Activated CD8-positive, alpha-beta T cell treated with anti-CD3 and anti-CD28 coated beads for 36 hours (primary cell): ENCODE data around the gene GRM8. TPM values are rescaled to one million over a fixed set of nuclear protein-coding genes. Genes with fewer than 3 reads are reported as not detected.

Source experiments
- ATAC-seq: fragments of 200-7000 bp; cut with Tn5 transposase; one replicate; pipeline ENCODE4 v1.10.0; 2021; ENCODE audit warnings: mild to moderate bottlenecking, moderate library complexity
- CTCF ChIA-PET: fragments of 350-600 bp; sonication (Branson Sonifier 250); formaldehyde crosslinking; loops from one replicate; lab custom pipeline; 2021; ENCODE audit warnings: antibody characterized with exemption; lab: Charles Lee
- POLR2A ChIA-PET: fragments of 350-600 bp; sonication (Branson Sonifier 250); formaldehyde crosslinking; loops from one replicate; lab custom pipeline; 2021; ENCODE audit warnings: antibody characterized with exemption; lab: Charles Lee
- DNase-seq: peaks from one replicate; pipeline ENCODE4 v3.0.0-alpha.2; 2020
- H3K27ac Mint-ChIP-seq: one replicate; pipeline ENCODE4 v1.8.0; 2021; ENCODE audit warnings: mild to moderate bottlenecking, mixed read lengths
- H3K27me3 Mint-ChIP-seq: one replicate; pipeline ENCODE4 v1.8.0; 2021; ENCODE audit warnings: mixed read lengths
- H3K36me3 Mint-ChIP-seq: one replicate; pipeline ENCODE4 v1.8.0; 2021; ENCODE audit warnings: low read depth, mixed read lengths
- H3K4me1 Mint-ChIP-seq: one replicate; pipeline ENCODE4 v1.8.0; 2021; ENCODE audit warnings: low read depth, mixed read lengths
- H3K4me3 Mint-ChIP-seq: one replicate; pipeline ENCODE4 v1.8.0; 2021; ENCODE audit warnings: mild to moderate bottlenecking, moderate library complexity, mixed read lengths
- H3K9me3 Mint-ChIP-seq: one replicate; pipeline ENCODE4 v1.8.0; 2021; ENCODE audit warnings: mixed read lengths
- intact Hi-C: fragments of 100-400 bp; cut with micrococcal nuclease; formaldehyde crosslinking; loops from one replicate; pipeline ENCODE4 v1.10.0; 2022
- total RNA-seq, 2 experiments: library from RNA; stranded (reverse); gene quantifications; one replicate each; pipeline ENCODE4 v1.2.3, GENCODE V29; 2021
- TF ChIP-seq, protein P1 (sequence below): fragments of 200-600 bp; IDR thresholded peaks from one replicate; pipeline ENCODE4 v1.8.0; 2022; ENCODE audit warnings: antibody characterized with exemption, mild to moderate bottlenecking

Gene GRM8
- total RNA-seq, 2 experiments from 2014 or later: not detected

- Mint-ChIP-seq H3K27me3 (no peaks in the 10 kb centered on the region), H3K27ac (no peak overlapping the region), H3K9me3 (no peaks in the 10 kb centered on the region), H3K4me1 (no peaks in the 10 kb centered on the region), H3K36me3 (no peaks in the 10 kb centered on the region), H3K4me3 (no peak overlapping the region)
- TF ChIP-seq, protein P1, sequence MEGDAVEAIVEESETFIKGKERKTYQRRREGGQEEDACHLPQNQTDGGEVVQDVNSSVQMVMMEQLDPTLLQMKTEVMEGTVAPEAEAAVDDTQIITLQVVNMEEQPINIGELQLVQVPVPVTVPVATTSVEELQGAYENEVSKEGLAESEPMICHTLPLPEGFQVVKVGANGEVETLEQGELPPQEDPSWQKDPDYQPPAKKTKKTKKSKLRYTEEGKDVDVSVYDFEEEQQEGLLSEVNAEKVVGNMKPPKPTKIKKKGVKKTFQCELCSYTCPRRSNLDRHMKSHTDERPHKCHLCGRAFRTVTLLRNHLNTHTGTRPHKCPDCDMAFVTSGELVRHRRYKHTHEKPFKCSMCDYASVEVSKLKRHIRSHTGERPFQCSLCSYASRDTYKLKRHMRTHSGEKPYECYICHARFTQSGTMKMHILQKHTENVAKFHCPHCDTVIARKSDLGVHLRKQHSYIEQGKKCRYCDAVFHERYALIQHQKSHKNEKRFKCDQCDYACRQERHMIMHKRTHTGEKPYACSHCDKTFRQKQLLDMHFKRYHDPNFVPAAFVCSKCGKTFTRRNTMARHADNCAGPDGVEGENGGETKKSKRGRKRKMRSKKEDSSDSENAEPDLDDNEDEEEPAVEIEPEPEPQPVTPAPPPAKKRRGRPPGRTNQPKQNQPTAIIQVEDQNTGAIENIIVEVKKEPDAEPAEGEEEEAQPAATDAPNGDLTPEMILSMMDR: no peak
- POLR2A ChIA-PET: no interaction called here
- ATAC-seq: no peak
- CTCF ChIA-PET: no interaction called here
- no peak for DNase-seq
- intact Hi-C loops: no loop called here
Measured at GRCh38 chr7:126657137-126657536, 595.6 kb downstream of the GRM8 start.

- no peak overlapping the region for H3K27ac Mint-ChIP-seq
Measured at GRCh38 chr7:126656165-126656564, 596.6 kb downstream of the GRM8 start.

GRCh38 chr7:126637538-126637937 lies 615.2 kb downstream of the GRM8 start:
- Mint-ChIP-seq H3K4me1 (no peaks in the 10 kb centered on the region), H3K27ac (no peak overlapping the region), H3K9me3 (peaks cover 2% of the 10 kb centered on the region), H3K36me3 (no peaks in the 10 kb centered on the region), H3K27me3 (no peaks in the 10 kb centered on the region), H3K4me3 (no peak overlapping the region)
- POLR2A ChIA-PET: no interaction called here
- TF ChIP-seq, protein P1: no peak
- CTCF ChIA-PET: no interaction called here
- DNase-seq (no peak), ATAC-seq (no peak)
- intact Hi-C loops: no loop called here

More at GRCh38 chr7:126656165-126656564, 596.6 kb downstream of the GRM8 start:
- POLR2A ChIA-PET: no interaction called here
- Mint-ChIP-seq H3K4me3 (no peak overlapping the region), H3K4me1 (no peaks in the 10 kb centered on the region), H3K9me3 (peaks cover 3% of the 10 kb centered on the region), H3K27me3 (no peaks in the 10 kb centered on the region), H3K36me3 (no peaks in the 10 kb centered on the region)
- DNase-seq (no peak), ATAC-seq (no peak)
- CTCF ChIA-PET: interaction anchor here (1.3 kb wide), 1 partner anchor 10 kb away, joined by 4 read pairs; no protein-coding TSS in a partner anchor
- intact Hi-C loops: no loop called here
- TF ChIP-seq, protein P1: no peak

GRCh38 chr7:126635545-126635944 lies 617.2 kb downstream of the GRM8 start:
- POLR2A ChIA-PET: no interaction called here
- intact Hi-C loops: no loop called here
- H3K36me3 Mint-ChIP-seq: no peaks in the 10 kb centered on the region
- H3K4me3 Mint-ChIP-seq: no peak overlapping the region
- CTCF ChIA-PET: no interaction called here
- DNase-seq: no peak
- TF ChIP-seq, protein P1: no peak
- H3K27ac Mint-ChIP-seq: no peak overlapping the region
- no peaks in the 10 kb centered on the region for H3K4me1 Mint-ChIP-seq
- ATAC-seq: no peak
- H3K27me3 Mint-ChIP-seq: no peaks in the 10 kb centered on the region
- peaks cover 6% of the 10 kb centered on the region for H3K9me3 Mint-ChIP-seq

DNA sequence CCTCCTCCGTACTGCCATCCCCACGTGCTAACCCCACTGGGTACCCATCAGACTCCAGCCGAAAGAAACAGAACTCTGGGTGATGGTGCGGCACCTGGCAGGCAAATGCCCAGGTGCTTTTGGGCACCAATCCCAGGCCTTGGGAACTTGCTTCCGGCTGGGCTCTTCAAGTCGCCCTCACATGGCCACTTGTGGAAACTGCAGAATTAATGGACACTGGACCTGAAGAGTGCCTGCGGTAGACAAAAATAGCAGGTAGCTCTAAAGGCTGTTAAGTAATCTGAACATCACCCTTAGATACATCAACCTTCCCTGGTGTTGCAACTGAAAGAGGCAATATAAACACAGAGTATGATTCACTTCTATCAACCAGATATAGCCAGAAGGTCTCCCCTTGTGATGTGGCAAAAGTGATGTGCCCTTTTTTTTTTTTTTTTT lies 644.4 kb downstream of the GRM8 start:
- no peak overlapping the region for H3K27ac Mint-ChIP-seq
- CTCF ChIA-PET: no interaction called here
- H3K9me3 Mint-ChIP-seq: peaks cover 1% of the 10 kb centered on the region
- H3K36me3 Mint-ChIP-seq: no peaks in the 10 kb centered on the region
- TF ChIP-seq, protein P1: no peak
- no peaks in the 10 kb centered on the region for H3K27me3 Mint-ChIP-seq
- intact Hi-C loops: no loop called here
- ATAC-seq (no peak), DNase-seq (no peak)
- POLR2A ChIA-PET: no interaction called here
- H3K4me3 Mint-ChIP-seq: no peak overlapping the region
- no peaks in the 10 kb centered on the region for H3K4me1 Mint-ChIP-seq
